H1 (cell line): ENCODE results near the gene SYNPR. TPM values are rescaled to one million over a fixed set of nuclear protein-coding genes. Genes with fewer than 3 reads are reported as not detected.

Experiments used
- CTCF ChIA-PET: fragments of 300-600 bp; sonication (Branson Sonifier 250); formaldehyde crosslinking; loops from one replicate; lab custom pipeline; 2021; ENCODE audit not compliant: partially characterized antibody; lab: Charles Lee
- POLR2A ChIA-PET: fragments of 300-600 bp; sonication (Branson Sonifier 250); formaldehyde crosslinking; loops from one replicate; lab custom pipeline; 2021; ENCODE audit warnings: inconsistent platforms; ENCODE audit not compliant: partially characterized antibody; lab: Charles Lee
- DNase-seq, 2 experiments: peaks; one replicate each; pipeline versions ENCODE4 v3.0.0 to v3.0.0-alpha.2; 2010 to 2022; ENCODE audit warnings: low spot score in 2 of 2, low read depth in 1 of 2, mixed read lengths in 1 of 2
- FAIRE-seq: peaks from 2 replicates; lab custom pipeline; 2011; peaks lifted over from hg19 to GRCh38; lab: Jason Lieb, UNC
- H2AFZ ChIP-seq: 2 replicates; pipeline ENCODE4 v1.8.1; 2012; ENCODE audit warnings: low read length, inconsistent platforms
- H2AK5ac ChIP-seq: 2 replicates; pipeline ENCODE4 v1.6.1; 2013; ENCODE audit warnings: low read depth, low read length
- H2BK120ac ChIP-seq: replicated peaks from 2 replicates; pipeline ENCODE3; 2013; ENCODE audit warnings: low read depth, low read length, inconsistent platforms
- H2BK12ac ChIP-seq: 2 replicates; pipeline ENCODE4 v1.6.1; 2013; ENCODE audit warnings: low read depth, low read length
- H2BK15ac ChIP-seq: 2 replicates; pipeline ENCODE4 v1.6.1; 2013; ENCODE audit warnings: low read length
- H2BK20ac ChIP-seq: 2 replicates; pipeline ENCODE4 v1.6.1; 2013; ENCODE audit warnings: low read length
- H2BK5ac ChIP-seq: 2 replicates; pipeline ENCODE4 v1.6.1; 2013; ENCODE audit warnings: low read depth, low read length
- H3K14ac ChIP-seq: 2 replicates; pipeline ENCODE4 v1.6.1; 2013; ENCODE audit warnings: inconsistent platforms; ENCODE audit not compliant: insufficient read length
- H3K18ac ChIP-seq: 2 replicates; pipeline ENCODE4 v1.6.1; 2013; ENCODE audit warnings: low read length; ENCODE audit errors: extremely low read depth
- H3K23ac ChIP-seq: 2 replicates; pipeline ENCODE4 v1.6.1; 2013; ENCODE audit warnings: inconsistent platforms; ENCODE audit not compliant: insufficient read length
- H3K23me2 ChIP-seq: 2 replicates; pipeline ENCODE4 v1.6.1; 2013; ENCODE audit warnings: low read depth, low read length
- H3K27ac ChIP-seq: 2 replicates; pipeline ENCODE4 v1.6.1; 2011; ENCODE audit warnings: low read depth, low read length, inconsistent platforms
- H3K27me3 ChIP-seq, 4 experiments: replicated peaks in 1 of 4; 1 replicate in 1 of 4; 2 replicates in 3 of 4; pipeline versions ENCODE4 v1.6.1 to v1.8.1; 2011 to 2013; ENCODE audit warnings: low read length in 3 of 4, mild to moderate bottlenecking in 3 of 4, inconsistent platforms in 2 of 4, mixed read lengths in 2 of 4, moderate library complexity in 1 of 4; ENCODE audit not compliant: control insufficient read depth in 3 of 4, insufficient read depth in 3 of 4; ENCODE audit errors: extremely low read depth in 1 of 4
- H3K36me3 ChIP-seq, 4 experiments: 2 replicates each; pipeline versions ENCODE4 v1.6.1 to v1.8.1; 2011 to 2013; ENCODE audit warnings: mild to moderate bottlenecking in 4 of 4, low read length in 3 of 4, moderate library complexity in 2 of 4, control low read depth in 1 of 4, inconsistent platforms in 1 of 4; ENCODE audit not compliant: insufficient read depth in 4 of 4, control insufficient read depth in 2 of 4
- H3K4ac ChIP-seq: replicated peaks from 2 replicates; pipeline ENCODE3; 2013; ENCODE audit warnings: low read length, low read depth, mixed read lengths, inconsistent platforms; ENCODE audit not compliant: insufficient read length
- H3K4me1 ChIP-seq, 4 experiments: replicated peaks in 1 of 4; 1 replicate in 1 of 4; 2 replicates in 3 of 4; pipeline versions ENCODE4 v1.6.1 to v1.8.1; 2011 to 2013; ENCODE audit warnings: low read length in 3 of 4, inconsistent platforms in 2 of 4, mixed read lengths in 1 of 4; ENCODE audit not compliant: insufficient read depth in 4 of 4, control insufficient read depth in 3 of 4
- H3K4me2 ChIP-seq, 2 experiments: 2 replicates each; pipeline versions ENCODE4 v1.6.1 to v1.8.1; 2011 to 2013; ENCODE audit warnings: low read depth in 2 of 2, low read length in 2 of 2, control low read depth in 1 of 2, inconsistent platforms in 1 of 2, mild to moderate bottlenecking in 1 of 2; ENCODE audit not compliant: insufficient read depth in 1 of 2
- H3K4me3 ChIP-seq, 4 experiments: fragments of 200-600, 300-600 bp in 1 of 4; sonication (generic), shearing (Covaris generic), sonication (Bioruptor Twin) in 1 of 4; 2 replicates each; pipeline versions ENCODE4 v1.5.1 to v1.8.1; 2011 to 2016; ENCODE audit warnings: low read length in 4 of 4, low read depth in 3 of 4, control low read depth in 2 of 4, inconsistent platforms in 2 of 4, mild to moderate bottlenecking in 2 of 4, mixed read lengths in 1 of 4, moderate library complexity in 1 of 4; ENCODE audit not compliant: insufficient read depth in 2 of 4; ENCODE audit errors: extremely low read depth in 1 of 4
- H3K56ac ChIP-seq: replicated peaks from 2 replicates; pipeline ENCODE3; 2013; ENCODE audit warnings: low read depth, mild to moderate bottlenecking, mixed read lengths, low read length, inconsistent platforms; ENCODE audit not compliant: insufficient read length
- H3K79me1 ChIP-seq: 2 replicates; pipeline ENCODE4 v1.6.1; 2013; ENCODE audit warnings: low read depth, low read length, control low read depth
- H3K79me2 ChIP-seq, 2 experiments: 2 replicates each; pipeline versions ENCODE4 v1.6.1 to v1.8.1; 2012 to 2013; ENCODE audit warnings: low read length in 2 of 2, mild to moderate bottlenecking in 2 of 2, inconsistent platforms in 1 of 2; ENCODE audit not compliant: insufficient read depth in 2 of 2, control insufficient read depth in 1 of 2
- H3K9ac ChIP-seq, 4 experiments: replicated peaks in 1 of 4; 1 replicate in 1 of 4; 2 replicates in 3 of 4; pipeline versions ENCODE4 v1.6.1 to v1.8.1; 2011 to 2013; ENCODE audit warnings: low read depth in 3 of 4, low read length in 3 of 4, control low read depth in 2 of 4, mild to moderate bottlenecking in 2 of 4, moderate library complexity in 2 of 4, inconsistent platforms in 1 of 4; ENCODE audit errors: extremely low read depth in 1 of 4
- H3K9me3 ChIP-seq, 2 experiments: 2 replicates each; pipeline versions ENCODE4 v1.6.1 to v1.8.1; 2012 to 2013; ENCODE audit warnings: mild to moderate bottlenecking in 2 of 2, moderate library complexity in 2 of 2, control low read depth in 1 of 2, inconsistent platforms in 1 of 2, low read depth in 1 of 2, low read length in 1 of 2, mixed read lengths in 1 of 2; ENCODE audit not compliant: insufficient read depth in 2 of 2
- H4K20me1 ChIP-seq, 2 experiments: replicated peaks in 1 of 2; 2 replicates each; pipeline versions ENCODE3 to v1.8.1; 2011 to 2013; ENCODE audit warnings: inconsistent platforms in 2 of 2, low read length in 2 of 2, mild to moderate bottlenecking in 1 of 2; ENCODE audit not compliant: insufficient read depth in 2 of 2, control insufficient read depth in 1 of 2
- H4K5ac ChIP-seq: 2 replicates; pipeline ENCODE4 v1.6.1; 2013; ENCODE audit warnings: low read length, low read depth, mixed read lengths, inconsistent platforms; ENCODE audit not compliant: insufficient read length
- H4K8ac ChIP-seq: 2 replicates; pipeline ENCODE4 v1.8.0; 2013; ENCODE audit warnings: mild to moderate bottlenecking, moderate library complexity, low read length, inconsistent platforms; ENCODE audit not compliant: insufficient read depth; ENCODE audit errors: extremely low read depth
- H4K91ac ChIP-seq: replicated peaks from 2 replicates; pipeline ENCODE3; 2013; ENCODE audit warnings: low read length, mixed read lengths, inconsistent platforms; ENCODE audit not compliant: insufficient read length
- BRCA1 ChIP-seq: IDR thresholded peaks from 2 replicates; pipeline ENCODE4 v1.6.1; 2012; ENCODE audit warnings: low read depth, low read length, improper control_type of control experiment
- EP300 ChIP-seq, 2 experiments: IDR thresholded peaks; 1 replicate in 1 of 2; 2 replicates in 1 of 2; pipeline ENCODE4 v1.6.1; 2011 to 2012; ENCODE audit warnings: low read depth in 2 of 2, low read length in 2 of 2, mild to moderate bottlenecking in 2 of 2, borderline replicate concordance in 1 of 2, inconsistent platforms in 1 of 2, moderate library complexity in 1 of 2
- EZH2 ChIP-seq: fragments of 200-600 bp; sonication (generic); IDR thresholded peaks from 2 replicates; pipeline ENCODE4 v1.7.1; 2012; ENCODE audit warnings: low read depth, mild to moderate bottlenecking, moderate library complexity, low read length, inconsistent platforms; ENCODE audit not compliant: severe bottlenecking
- HDAC2 ChIP-seq, 2 experiments: fragments of 300-600 bp in 1 of 2; sonication (generic) in 1 of 2; IDR thresholded peaks; 2 replicates each; pipeline ENCODE4 v1.6.1; 2011 to 2012; ENCODE audit warnings: low read depth in 2 of 2, low read length in 2 of 2, mild to moderate bottlenecking in 2 of 2, moderate library complexity in 2 of 2, borderline replicate concordance in 1 of 2, inconsistent platforms in 1 of 2
- MAFK ChIP-seq: IDR thresholded peaks from 2 replicates; pipeline ENCODE4 v1.6.1; 2012; ENCODE audit warnings: low read depth, mild to moderate bottlenecking, improper control_type of control experiment, low read length
- SAP30 ChIP-seq: fragments of 300-600 bp; sonication (generic); IDR thresholded peaks from 2 replicates; pipeline ENCODE4 v1.7.1; 2012; ENCODE audit warnings: low read length, moderate library complexity, mild to moderate bottlenecking, inconsistent platforms; ENCODE audit not compliant: insufficient read depth, insufficient replicate concordance
- SIN3A ChIP-seq, 2 experiments: IDR thresholded peaks in 1 of 2; conservative IDR thresholded peaks in 1 of 2; 2 replicates each; pipeline ENCODE4 v1.6.1; 2011 to 2012; ENCODE audit warnings: low read length in 2 of 2, improper control_type of control experiment in 1 of 2, low read depth in 1 of 2, mild to moderate bottlenecking in 1 of 2
- SIX5 ChIP-seq: IDR thresholded peaks from 2 replicates; pipeline ENCODE4 v1.6.1; 2011; ENCODE audit warnings: mild to moderate bottlenecking, low read depth, low read length
- TEAD4 ChIP-seq: IDR thresholded peaks from 2 replicates; pipeline ENCODE4 v1.6.1; 2012; ENCODE audit warnings: low read depth, low read length, inconsistent platforms, mixed read lengths
- WGBS, 2 experiments: shearing (Covaris generic) in 1 of 2; methylation state at CpG; one replicate each; pipeline versions ENCODE4 v1.1.6 to v1.1.7; 2013 to 2015; ENCODE audit warnings: low lambda C conversion rate in 2 of 2, mixed read lengths in 2 of 2, inconsistent platforms in 1 of 2, low coverage in 1 of 2, missing lambda C conversion rate in 1 of 2; ENCODE audit not compliant: insufficient replicate concordance in 2 of 2, insufficient coverage in 1 of 2, insufficient read length in 1 of 2; ENCODE audit errors: extremely low coverage in 1 of 2, missing lambda C conversion rate in 1 of 2; 5-methylcytosine and 5-hydroxymethylcytosine counted together
- polyA plus RNA-seq, 7 experiments: library from polyadenylated mRNA; depleted of rRNA in 3 of 7; stranded (reverse) in 5 of 7; unstranded in 2 of 7; fragments of >200 nt in 5 of 7; fragments of 200-250 nt in 2 of 7; gene quantifications; 1 replicate in 5 of 7; 2 replicates in 1 of 7; 4 replicates in 1 of 7; pipeline versions ENCODE4 v1.2.1 to v1.2.3, GENCODE V29; 2011 to 2013; ENCODE audit warnings: missing spikeins in 2 of 7, mixed read lengths in 2 of 7
- total RNA-seq: library from RNA; stranded (reverse); fragmentation: NEBNext Ultra II Directional; extraction: Animal tissue kit (Norgen Biotek cat#: 25700); gene quantifications from 2 replicates; pipeline ENCODE4 v1.2.1, GENCODE V29; 2021
- TF ChIP-seq, protein P1 (sequence below), 3 experiments: IDR thresholded peaks; 1 replicate in 2 of 3; 2 replicates in 1 of 3; pipeline versions ENCODE4 v1.5.1 to v1.6.1; 2011; ENCODE audit warnings: low read length in 3 of 3, mild to moderate bottlenecking in 3 of 3, inconsistent platforms in 2 of 3, low read depth in 1 of 3, moderate library complexity in 1 of 3; ENCODE audit not compliant: insufficient read depth in 1 of 3; ENCODE audit errors: control extremely low read depth in 1 of 3

SYNPR gene
- total and polyA plus RNA-seq, 2 of the 8 experiments (the other 6 are each of a cell fraction or from before 2014, with no cell fraction given): 0.39 to 0.99 TPM

GRCh38 chr3:63264716-63265115, 13.4 kb upstream of the SYNPR start:
- ChIA-PET CTCF (interaction anchor here (0.6 kb wide), 1 partner anchor 134 kb away, joined by 3 read pairs; no protein-coding TSS in a partner anchor), POLR2A (no interaction called here)
- Histone ChIP-seq H2BK120ac (no peak overlapping the region), H2AFZ (no peak overlapping the region), H2AK5ac (no peak overlapping the region), H3K4ac (no peak overlapping the region), H4K8ac (no peak overlapping the region), H3K9ac (no peak overlapping the region), H3K79me2 (no peaks in the 10 kb centered on the region), H2BK5ac (no peak overlapping the region), H4K20me1 (no peaks in the 10 kb centered on the region), H3K18ac (no peak overlapping the region), H2BK12ac (no peak overlapping the region), H3K36me3 (no peaks in the 10 kb centered on the region), H3K27me3 (no peaks in the 10 kb centered on the region), H3K4me1 (no peaks in the 10 kb centered on the region), H2BK20ac (no peak overlapping the region), H4K5ac (no peak overlapping the region), H3K56ac (no peak overlapping the region), H3K4me2 (no peak overlapping the region), H3K9me3 (no peaks in the 10 kb centered on the region), H3K79me1 (no peaks in the 10 kb centered on the region), H3K23me2 (no peaks in the 10 kb centered on the region), H3K23ac (no peak overlapping the region), H2BK15ac (no peak overlapping the region), H3K14ac (no peak overlapping the region), H3K27ac (no peak overlapping the region), H4K91ac (no peak overlapping the region), H3K4me3 (no peak overlapping the region)
- DNase-seq: no peak
- no peak for FAIRE-seq
- WGBS, 2 experiments: 86% methylated on average over 12 of the region's 12 CpGs; no CpG with 5 or more reads in 1 of the 2 experiments
- TF ChIP-seq SIN3A (conservative IDR thresholded peaks at IDR 0.05 in 1 of 2, IDR thresholded peaks at IDR 0.05 in 1 of 2; ENCODE audit: low read depth in 1 of 2, low read length in 2 of 2) (no peak), EZH2 (no peak), MAFK (no peak), HDAC2 (IDR thresholded peaks at IDR 0.05; ENCODE audit: borderline replicate concordance in 1 of 2, low read depth in 2 of 2, low read length in 2 of 2) (no peak), SIX5 (no peak), SAP30 (no peak), EP300 (IDR thresholded peaks at IDR 0.05; ENCODE audit: borderline replicate concordance in 1 of 2, low read depth in 2 of 2, low read length in 2 of 2) (no peak), BRCA1 (no peak), TEAD4 (no peak)
- TF ChIP-seq, protein P1, sequence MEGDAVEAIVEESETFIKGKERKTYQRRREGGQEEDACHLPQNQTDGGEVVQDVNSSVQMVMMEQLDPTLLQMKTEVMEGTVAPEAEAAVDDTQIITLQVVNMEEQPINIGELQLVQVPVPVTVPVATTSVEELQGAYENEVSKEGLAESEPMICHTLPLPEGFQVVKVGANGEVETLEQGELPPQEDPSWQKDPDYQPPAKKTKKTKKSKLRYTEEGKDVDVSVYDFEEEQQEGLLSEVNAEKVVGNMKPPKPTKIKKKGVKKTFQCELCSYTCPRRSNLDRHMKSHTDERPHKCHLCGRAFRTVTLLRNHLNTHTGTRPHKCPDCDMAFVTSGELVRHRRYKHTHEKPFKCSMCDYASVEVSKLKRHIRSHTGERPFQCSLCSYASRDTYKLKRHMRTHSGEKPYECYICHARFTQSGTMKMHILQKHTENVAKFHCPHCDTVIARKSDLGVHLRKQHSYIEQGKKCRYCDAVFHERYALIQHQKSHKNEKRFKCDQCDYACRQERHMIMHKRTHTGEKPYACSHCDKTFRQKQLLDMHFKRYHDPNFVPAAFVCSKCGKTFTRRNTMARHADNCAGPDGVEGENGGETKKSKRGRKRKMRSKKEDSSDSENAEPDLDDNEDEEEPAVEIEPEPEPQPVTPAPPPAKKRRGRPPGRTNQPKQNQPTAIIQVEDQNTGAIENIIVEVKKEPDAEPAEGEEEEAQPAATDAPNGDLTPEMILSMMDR (IDR thresholded peaks at IDR 0.05; ENCODE audit: control extremely low read depth in 1 of 3, insufficient read depth in 1 of 3, low read depth in 1 of 3, low read length in 3 of 3): no peak
